ENCODE results near the gene PLK2.

Gene PLK2

DNA sequence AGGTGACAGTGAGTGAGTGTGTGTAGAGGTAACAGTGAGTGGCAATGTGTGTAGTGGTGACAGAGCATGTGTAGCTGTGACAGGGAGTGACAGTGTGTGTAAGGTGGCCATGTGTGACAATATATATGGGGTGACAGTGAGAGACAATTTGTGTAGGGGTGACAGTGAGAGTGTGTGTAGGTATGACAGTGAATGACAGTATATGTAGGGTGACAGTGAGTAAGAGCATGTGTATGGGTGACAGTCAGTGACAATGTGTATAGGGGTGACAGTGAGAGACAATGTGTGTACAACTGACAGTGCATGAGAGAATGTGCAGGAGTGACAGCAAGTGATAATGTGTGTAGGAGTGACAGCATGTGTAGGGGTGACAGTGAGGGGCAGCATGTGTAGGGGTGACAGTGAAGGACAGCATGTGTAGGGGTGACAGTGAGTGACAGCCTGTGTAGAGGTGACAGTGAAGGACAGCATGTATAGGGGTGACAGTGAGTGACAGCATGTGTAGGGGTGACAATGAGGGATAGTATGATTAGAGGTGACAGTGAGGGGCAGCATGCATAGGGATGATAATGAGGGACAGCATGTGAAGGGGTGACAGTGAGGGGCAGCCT, 21.3 kb upstream of the PLK2 start:
- DNase-seq (ENCODE audit: low read depth in 2 of 2), result no peak

- no peak for DNase-seq (ENCODE audit: low read depth in 2 of 2)
These were observed 18.0 kb upstream of the PLK2 start for GRCh38 chr5:58477760-58478376.

- DNase-seq (ENCODE audit: low read depth in 2 of 2), result no peak
These were observed 15.5 kb upstream of the PLK2 start for GRCh38 chr5:58475404-58475803.

DNA sequence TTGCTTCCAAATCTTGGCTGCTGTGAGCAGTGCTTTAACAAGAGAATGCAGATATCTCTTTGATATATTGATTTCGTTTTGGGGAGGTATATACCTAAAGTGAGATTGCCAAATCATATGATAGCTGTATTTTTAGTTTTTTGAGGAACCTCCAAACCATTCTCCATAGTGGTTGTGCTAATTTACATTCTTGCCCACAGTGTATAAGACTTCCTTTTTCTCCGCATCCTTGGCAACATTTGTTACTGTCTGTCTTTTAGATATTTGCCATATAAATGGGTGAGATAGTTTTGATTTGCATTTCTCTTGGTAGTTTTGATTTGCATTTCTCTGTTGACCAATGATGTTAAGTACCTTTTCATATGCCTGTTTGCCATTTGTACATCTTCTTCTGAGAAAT, 10.0 kb upstream of the PLK2 start:
- DNase-seq (ENCODE audit: low read depth in 2 of 2), result no peak

- no peak for DNase-seq (ENCODE audit: low read depth in 2 of 2)
These were observed 7.1 kb upstream of the PLK2 start for GRCh38 chr5:58466939-58467338.

DNA sequence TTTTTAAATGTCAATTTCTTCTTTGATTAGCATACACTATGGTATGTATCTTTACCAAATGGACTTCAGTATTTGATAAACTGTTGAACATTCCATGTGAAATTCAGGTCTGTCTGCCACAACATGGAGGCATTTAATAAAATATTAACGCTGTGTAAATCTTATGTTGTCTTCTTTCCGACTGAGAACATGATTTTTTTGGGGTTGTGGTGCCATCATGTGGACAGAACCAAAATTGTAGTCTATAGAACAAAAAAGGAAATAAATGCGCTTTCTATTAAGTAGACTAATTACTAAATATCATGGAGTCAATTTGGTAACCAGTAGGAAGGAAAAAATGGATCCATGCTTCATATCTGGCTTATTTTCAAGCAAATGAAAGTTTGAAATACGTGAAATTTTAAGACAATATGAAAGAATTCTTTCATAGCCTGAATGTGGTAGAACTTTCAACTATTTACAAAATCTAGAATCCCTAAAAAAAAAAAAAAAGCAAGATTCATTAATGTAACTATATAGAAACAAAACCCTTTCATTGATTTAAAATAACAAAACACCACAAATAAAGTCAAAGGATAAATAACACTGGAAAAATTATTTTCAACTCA, 2.8 kb upstream of the PLK2 start:
- DNase-seq (ENCODE audit: low read depth in 2 of 2), result no peak

DNA sequence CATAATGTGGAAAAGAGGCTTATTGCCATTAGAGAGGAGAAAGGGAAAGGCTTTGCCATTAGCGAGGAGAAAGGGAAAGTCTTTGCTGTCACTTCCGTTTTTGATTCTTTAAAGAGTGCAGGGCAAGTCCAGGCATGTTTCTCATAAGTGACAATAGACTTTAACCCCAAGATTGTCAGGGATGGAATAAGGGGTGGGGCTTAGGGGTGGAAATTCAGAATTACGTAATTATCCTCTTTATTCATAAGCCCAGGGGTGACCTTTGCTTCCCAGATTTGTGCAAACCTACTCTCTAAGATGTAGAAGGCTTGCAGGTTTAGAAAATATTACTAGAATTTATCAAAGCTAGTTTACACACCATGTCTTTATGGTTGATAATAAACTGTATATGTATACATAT, 2.3 kb upstream of the PLK2 start:
- DNase-seq (ENCODE audit: low read depth in 2 of 2), result no peak

GRCh38 chr5:58460732-58461286, 923 bp upstream of the PLK2 start:
- peak; percentile 72 to 81 for DNase-seq (ENCODE audit: low read depth in 2 of 2)

DNA sequence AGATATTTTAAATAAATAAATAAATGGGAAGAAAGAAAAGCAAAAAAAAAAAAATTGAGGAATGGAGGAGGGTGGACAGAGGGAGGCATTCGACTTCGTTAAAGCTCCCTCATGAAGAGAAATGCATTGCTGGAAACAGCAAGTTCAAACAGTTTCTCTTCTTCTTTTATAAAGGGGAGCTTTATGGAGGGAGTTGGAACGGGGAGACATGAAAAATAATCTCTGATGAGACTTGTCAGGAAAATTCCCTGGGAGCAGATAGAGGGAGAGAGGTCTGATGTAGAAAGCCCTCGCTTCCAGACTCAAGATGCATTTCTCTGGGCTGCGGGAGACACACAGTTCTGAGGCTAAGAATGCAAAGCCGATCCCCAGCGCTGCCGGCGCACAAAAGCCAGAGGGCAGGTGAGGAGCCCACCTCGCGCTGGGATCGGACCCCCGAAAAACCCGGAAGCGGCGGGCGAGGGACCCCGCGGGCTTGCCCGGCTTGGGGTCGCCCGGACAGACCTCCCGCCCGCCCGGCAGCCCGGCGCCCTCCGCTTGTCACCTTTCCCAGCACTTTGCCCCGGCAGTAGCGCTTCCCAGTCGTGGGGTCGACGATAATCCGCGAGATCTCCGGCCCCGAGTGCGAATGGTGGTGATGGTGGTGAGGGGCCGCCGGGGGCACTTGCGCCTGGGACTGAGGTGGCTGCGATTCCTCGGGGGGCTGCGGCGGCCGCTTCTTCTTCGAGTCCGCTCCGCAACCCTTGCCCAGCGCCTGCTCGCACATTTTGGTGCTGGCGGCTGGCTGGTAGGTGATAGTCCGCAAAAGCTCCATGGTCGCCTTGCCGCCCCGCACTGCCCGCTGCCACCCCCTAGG, 512 bp downstream of the PLK2 start:
- DNase-seq (ENCODE audit: low read depth in 2 of 2), result no peak

DNA sequence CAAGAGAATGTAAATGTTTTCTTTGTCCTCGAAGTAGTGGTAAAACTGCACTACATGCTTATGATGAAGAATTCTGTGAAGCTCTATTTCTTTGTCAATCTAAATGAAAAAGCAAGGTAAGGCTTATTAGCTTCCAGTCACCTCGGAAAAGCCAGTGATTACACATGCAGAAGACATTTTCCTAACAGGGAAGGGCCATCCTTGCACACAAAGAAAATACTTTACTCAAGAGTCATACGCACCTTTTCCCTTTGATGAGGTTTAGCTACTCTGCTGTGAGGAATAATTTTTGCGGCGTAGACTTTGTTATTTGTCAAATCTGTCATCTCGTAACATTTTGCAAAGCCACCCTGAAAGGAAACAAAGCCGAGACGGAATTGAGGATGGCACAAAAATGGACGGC, 1.1 kb downstream of the PLK2 start:
- DNase-seq (ENCODE audit: low read depth in 2 of 2), result no peak

GRCh38 chr5:58458141-58458742, 1.6 kb downstream of the PLK2 start:
- no peak for DNase-seq (ENCODE audit: low read depth in 2 of 2)

- no peak for DNase-seq (ENCODE audit: low read depth in 2 of 2)
These were observed 2.8 kb downstream of the PLK2 start for GRCh38 chr5:58457050-58457449.

GRCh38 chr5:58456486-58456885, 3.4 kb downstream of the PLK2 start:
- no peak for DNase-seq (ENCODE audit: low read depth in 2 of 2)

GRCh38 chr5:58456026-58456425, 3.9 kb downstream of the PLK2 start:
- DNase-seq (ENCODE audit: low read depth in 2 of 2), result no peak

- DNase-seq (ENCODE audit: low read depth in 2 of 2), result no peak
These were observed 4.4 kb downstream of the PLK2 start for GRCh38 chr5:58455480-58455879.

DNA sequence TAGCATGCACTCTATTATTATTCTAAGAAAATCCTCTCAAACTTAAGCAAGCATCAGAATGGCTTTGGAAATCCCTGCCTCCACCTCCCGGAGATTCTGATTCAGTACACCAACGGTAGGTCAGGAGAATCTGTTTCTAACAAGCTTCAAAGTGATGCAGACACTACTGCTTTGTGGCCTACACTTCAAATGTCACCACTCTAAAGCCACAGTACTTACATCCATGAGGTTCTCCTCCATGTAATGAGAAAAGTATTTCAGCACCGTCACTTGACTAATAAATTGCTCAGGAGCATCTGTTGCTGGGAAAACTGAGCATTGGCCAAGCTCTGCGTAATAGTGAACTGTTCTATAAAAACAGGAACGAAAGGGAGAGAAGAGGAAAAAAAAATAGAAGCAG, 4.8 kb downstream of the PLK2 start:
- DNase-seq (ENCODE audit: low read depth in 2 of 2), result no peak

- no peak for DNase-seq (ENCODE audit: low read depth in 2 of 2)
These were observed 5.9 kb downstream of the PLK2 start for GRCh38 chr5:58454025-58454424.

DNA sequence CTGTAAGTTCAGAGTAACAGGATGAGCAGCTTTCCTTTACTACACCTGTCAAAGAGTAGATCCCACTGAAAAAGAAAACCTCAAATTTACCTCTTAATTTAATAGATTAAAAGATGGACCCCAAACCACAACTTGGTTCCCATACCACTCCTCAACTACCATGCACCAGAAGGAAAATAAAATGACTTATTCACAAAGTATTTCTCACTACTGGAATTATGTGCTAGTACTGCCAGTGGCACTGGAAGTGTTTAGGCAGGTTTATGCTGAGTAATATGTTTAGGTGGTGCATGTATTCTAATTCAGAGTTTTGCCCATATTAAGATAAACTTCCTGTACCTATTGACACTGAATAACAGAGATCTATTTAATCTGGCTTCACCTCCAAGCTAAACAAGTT, 6.6 kb downstream of the PLK2 start:
- no peak for DNase-seq (ENCODE audit: low read depth in 2 of 2)

DNA sequence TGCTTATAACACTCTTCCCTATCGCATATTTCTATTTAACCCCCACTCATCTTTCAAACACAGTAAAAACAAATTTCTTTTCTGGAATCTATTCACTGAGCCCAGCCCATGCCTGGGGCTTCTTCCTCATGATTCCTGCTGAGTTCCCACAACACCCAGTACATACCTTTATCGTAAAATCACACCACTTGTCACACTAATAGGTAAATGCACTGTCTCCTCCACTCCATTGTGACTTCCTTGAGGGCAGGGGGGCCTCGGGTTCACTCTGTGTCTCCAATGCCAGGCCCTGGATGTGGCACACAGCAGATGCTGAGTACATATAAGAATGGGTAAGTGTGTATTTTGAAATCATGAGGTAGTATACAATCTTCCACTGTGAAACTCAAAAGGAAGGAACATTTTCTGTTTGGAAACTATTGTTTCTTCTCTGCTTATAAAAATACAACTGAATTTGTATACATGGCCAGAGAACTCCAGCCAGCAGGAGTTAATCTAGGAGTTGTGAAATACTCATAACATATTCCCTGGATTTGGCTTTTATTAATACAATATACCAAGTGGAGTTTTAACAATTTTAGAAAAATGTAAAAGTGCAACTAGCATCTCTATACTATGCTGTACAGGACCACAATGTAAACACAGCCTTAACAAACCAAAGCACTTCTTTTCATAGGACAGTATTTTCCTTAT, 7.2 kb downstream of the PLK2 start:
- DNase-seq (ENCODE audit: low read depth in 2 of 2), result no peak

GRCh38 chr5:58451732-58452565, 7.9 kb downstream of the PLK2 start:
- DNase-seq (ENCODE audit: low read depth in 2 of 2), result no peak
